Ovary (tissue), 3 donors: ENCODE measurements around the gene PTPDC1.

Source experiments
- POLR2A ChIP-seq: fragments of 450-650 bp; IDR thresholded peaks from one replicate; pipeline ENCODE4 v1.6.1; 2017; ENCODE audit warnings: antibody characterized with exemption, mild to moderate bottlenecking, moderate library complexity
- TF ChIP-seq, protein P1 (sequence below), 3 donors: fragments of 450-650 bp in 2 of 3; fragments of 200-600 bp in 1 of 3; IDR thresholded peaks; one replicate each; pipeline versions ENCODE4 v1.5.1 to v1.8.0; 2016 to 2022; ENCODE audit warnings: antibody characterized with exemption in 3 of 3, mild to moderate bottlenecking in 1 of 3
- donor health status: DM: no; HTN: no; CAD: no.

GRCh38 chr9:94139672-94140417, 55.6 kb downstream of the PTPDC1 start:
- no peak for TF ChIP-seq POLR2A
- TF ChIP-seq, protein P1, sequence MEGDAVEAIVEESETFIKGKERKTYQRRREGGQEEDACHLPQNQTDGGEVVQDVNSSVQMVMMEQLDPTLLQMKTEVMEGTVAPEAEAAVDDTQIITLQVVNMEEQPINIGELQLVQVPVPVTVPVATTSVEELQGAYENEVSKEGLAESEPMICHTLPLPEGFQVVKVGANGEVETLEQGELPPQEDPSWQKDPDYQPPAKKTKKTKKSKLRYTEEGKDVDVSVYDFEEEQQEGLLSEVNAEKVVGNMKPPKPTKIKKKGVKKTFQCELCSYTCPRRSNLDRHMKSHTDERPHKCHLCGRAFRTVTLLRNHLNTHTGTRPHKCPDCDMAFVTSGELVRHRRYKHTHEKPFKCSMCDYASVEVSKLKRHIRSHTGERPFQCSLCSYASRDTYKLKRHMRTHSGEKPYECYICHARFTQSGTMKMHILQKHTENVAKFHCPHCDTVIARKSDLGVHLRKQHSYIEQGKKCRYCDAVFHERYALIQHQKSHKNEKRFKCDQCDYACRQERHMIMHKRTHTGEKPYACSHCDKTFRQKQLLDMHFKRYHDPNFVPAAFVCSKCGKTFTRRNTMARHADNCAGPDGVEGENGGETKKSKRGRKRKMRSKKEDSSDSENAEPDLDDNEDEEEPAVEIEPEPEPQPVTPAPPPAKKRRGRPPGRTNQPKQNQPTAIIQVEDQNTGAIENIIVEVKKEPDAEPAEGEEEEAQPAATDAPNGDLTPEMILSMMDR (IDR thresholded peaks at IDR 0.05): no peak
